LNCaP clone FGC (cell line): Measurements from ENCODE around the gene PDE6H.

Source experiments
- DNase-seq: peaks from one replicate; pipeline ENCODE4 v3.0.0-alpha.2; 2011; ENCODE audit warnings: low read depth
- H3K4me3 ChIP-seq: 2 replicates; pipeline ENCODE4 v1.5.1; 2011; ENCODE audit warnings: mild to moderate bottlenecking, low read depth, low read length, control low read depth
- TF ChIP-seq, protein P1 (sequence below): IDR thresholded peaks from 2 replicates; pipeline ENCODE4 v1.5.1; 2012; ENCODE audit warnings: mild to moderate bottlenecking; ENCODE audit not compliant: control insufficient read depth, insufficient read depth; ENCODE audit errors: extremely low read depth

PDE6H gene

GRCh38 chr12:14959916-14960496 is 12.8 kb upstream of the PDE6H start:
- TF ChIP-seq, protein P1, sequence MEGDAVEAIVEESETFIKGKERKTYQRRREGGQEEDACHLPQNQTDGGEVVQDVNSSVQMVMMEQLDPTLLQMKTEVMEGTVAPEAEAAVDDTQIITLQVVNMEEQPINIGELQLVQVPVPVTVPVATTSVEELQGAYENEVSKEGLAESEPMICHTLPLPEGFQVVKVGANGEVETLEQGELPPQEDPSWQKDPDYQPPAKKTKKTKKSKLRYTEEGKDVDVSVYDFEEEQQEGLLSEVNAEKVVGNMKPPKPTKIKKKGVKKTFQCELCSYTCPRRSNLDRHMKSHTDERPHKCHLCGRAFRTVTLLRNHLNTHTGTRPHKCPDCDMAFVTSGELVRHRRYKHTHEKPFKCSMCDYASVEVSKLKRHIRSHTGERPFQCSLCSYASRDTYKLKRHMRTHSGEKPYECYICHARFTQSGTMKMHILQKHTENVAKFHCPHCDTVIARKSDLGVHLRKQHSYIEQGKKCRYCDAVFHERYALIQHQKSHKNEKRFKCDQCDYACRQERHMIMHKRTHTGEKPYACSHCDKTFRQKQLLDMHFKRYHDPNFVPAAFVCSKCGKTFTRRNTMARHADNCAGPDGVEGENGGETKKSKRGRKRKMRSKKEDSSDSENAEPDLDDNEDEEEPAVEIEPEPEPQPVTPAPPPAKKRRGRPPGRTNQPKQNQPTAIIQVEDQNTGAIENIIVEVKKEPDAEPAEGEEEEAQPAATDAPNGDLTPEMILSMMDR = no peak
- DNase-seq = no peak
- no peak overlapping the region for H3K4me3 ChIP-seq

GRCh38 chr12:14960548-14961465 is 12.0 kb upstream of the PDE6H start:
- no peak for DNase-seq
- H3K4me3 ChIP-seq = no peak overlapping the region

DNA sequence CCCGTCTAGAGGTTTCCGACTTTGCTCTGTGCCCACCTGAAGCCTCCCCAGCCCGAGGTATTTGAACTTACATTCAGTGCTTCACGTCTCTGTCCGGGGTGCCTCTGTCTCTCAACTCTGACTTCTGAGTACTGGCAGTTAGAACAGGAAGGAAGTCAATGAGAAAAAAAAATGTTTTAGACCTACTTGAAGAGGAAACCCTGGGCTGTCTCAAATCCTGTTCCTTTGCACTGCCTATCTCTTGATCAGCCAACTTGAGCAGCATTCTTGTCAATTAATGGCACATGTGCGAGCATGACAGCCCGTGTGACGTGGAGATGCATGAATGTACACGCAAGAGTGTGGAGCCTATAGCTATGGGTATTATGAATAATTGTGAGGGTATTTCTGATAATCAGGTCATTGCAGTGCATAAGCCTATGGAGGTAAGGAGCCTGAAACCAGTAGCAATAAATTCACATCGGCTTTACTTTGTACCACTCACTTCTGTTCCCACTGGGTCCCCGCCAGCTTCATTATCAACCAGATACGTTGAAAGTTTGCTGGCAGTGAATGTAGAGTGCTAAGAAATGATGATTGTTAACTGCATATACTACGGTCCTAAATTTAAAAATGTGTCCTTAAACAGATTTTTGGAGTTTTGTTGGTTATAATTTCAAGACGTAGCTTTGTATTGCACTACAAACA is 11.2 kb upstream of the PDE6H start, which contains the start of gene ARHGDIB:
Gene ARHGDIB (minus strand): TSS at position 136 of the 687 bp plus-strand sequence. CDS start 10,889 bp downstream, outside the sequence.
- TF ChIP-seq, protein P1 = no peak
- no peak within 1 kb of the TSS for H3K4me3 ChIP-seq
- no peak for DNase-seq

More at GRCh38 chr12:14960548-14961465, 12.0 kb upstream of the PDE6H start:
- TF ChIP-seq, protein P1 = no peak

GRCh38 chr12:14962153-14962539 is 10.7 kb upstream of the PDE6H start:
- no peak overlapping the region for H3K4me3 ChIP-seq
- TF ChIP-seq, protein P1 = no peak
- no peak for DNase-seq

DNA sequence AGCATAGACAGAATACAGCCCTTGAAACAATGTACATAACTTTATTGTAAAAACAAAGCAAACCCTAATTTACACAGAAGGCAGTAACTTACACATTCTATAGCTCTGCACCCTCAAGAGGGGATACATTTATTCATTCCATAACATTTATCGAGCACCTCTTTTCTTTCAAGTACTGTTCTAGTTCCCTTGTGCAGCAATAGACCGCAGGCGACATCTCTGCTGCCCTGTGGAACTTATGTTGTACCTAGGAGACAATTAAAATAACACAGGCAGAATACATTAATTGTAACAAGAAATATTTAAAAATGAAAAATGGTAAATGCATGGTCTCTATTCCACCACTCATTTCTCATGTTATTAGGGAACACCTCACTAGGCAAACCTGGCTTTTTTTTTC is 10.0 kb upstream of the PDE6H start:
- DNase-seq = no peak
- no peak overlapping the region for H3K4me3 ChIP-seq
- TF ChIP-seq, protein P1 = no peak

DNA sequence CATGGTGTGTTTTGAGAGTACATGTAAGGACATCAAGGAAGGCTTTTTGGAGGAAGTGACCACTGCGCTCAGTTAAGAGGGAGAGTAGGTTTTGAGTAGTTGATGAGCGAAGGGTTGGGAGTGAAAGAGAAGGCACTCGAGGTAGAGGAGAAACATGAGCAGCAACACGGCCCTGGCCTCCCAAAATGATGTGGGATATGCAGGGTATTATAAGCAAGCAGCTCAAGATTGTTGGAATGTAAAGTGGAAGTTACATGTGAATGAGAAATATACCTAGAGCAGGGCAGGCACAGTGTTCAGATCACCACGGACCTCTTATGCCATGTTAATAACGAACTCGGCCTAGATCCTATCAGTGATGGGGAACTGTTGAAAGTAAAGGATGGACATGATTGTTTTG is 9.3 kb upstream of the PDE6H start:
- H3K4me3 ChIP-seq = no peak overlapping the region
- DNase-seq = no peak
- TF ChIP-seq, protein P1 = no peak
